GM23248 (cell line): ENCODE data around the gene RASL11B.

ENCODE experiments used
- EZH2 ChIP-seq: fragments of 200-600 bp; sonication (generic); IDR thresholded peaks from 2 replicates; pipeline ENCODE4 v1.6.1; 2018; ENCODE audit warnings: antibody characterized with exemption, mild to moderate bottlenecking; ENCODE audit not compliant: insufficient read depth, poor library complexity, severe bottlenecking
- EZH2phosphoT487 ChIP-seq: fragments of 200-600 bp; sonication (generic); IDR thresholded peaks from 2 replicates; pipeline ENCODE4 v1.6.1; 2018; ENCODE audit warnings: antibody characterized with exemption, moderate library complexity, mild to moderate bottlenecking, low read depth; ENCODE audit not compliant: insufficient read depth

- TF ChIP-seq EZH2 (no peak), EZH2phosphoT487 (no peak)
These were observed 50.5 kb downstream of the RASL11B start for GRCh38 chr4:52912608-52913007.
